H1 (cell line): ENCODE measurements around the gene IER5. TPM values are rescaled to one million over a fixed set of nuclear protein-coding genes. Genes with fewer than 3 reads are reported as not detected.

Source experiments
- CTCF ChIA-PET: fragments of 300-600 bp; sonication (Branson Sonifier 250); formaldehyde crosslinking; loops from one replicate; lab custom pipeline; 2021; ENCODE audit not compliant: partially characterized antibody; lab: Charles Lee
- POLR2A ChIA-PET: fragments of 300-600 bp; sonication (Branson Sonifier 250); formaldehyde crosslinking; loops from one replicate; lab custom pipeline; 2021; ENCODE audit warnings: inconsistent platforms; ENCODE audit not compliant: partially characterized antibody; lab: Charles Lee
- DNase-seq, 2 experiments: peaks; one replicate each; pipeline versions ENCODE4 v3.0.0 to v3.0.0-alpha.2; 2010 to 2022; ENCODE audit warnings: low spot score in 2 of 2, low read depth in 1 of 2, mixed read lengths in 1 of 2
- FAIRE-seq: peaks from 2 replicates; lab custom pipeline; 2011; peaks lifted over from hg19 to GRCh38; lab: Jason Lieb, UNC
- H2AFZ ChIP-seq: 2 replicates; pipeline ENCODE4 v1.8.1; 2012; ENCODE audit warnings: low read length, inconsistent platforms
- H2AK5ac ChIP-seq: 2 replicates; pipeline ENCODE4 v1.6.1; 2013; ENCODE audit warnings: low read depth, low read length
- H2BK120ac ChIP-seq: replicated peaks from 2 replicates; pipeline ENCODE3; 2013; ENCODE audit warnings: low read depth, low read length, inconsistent platforms
- H2BK12ac ChIP-seq: 2 replicates; pipeline ENCODE4 v1.6.1; 2013; ENCODE audit warnings: low read depth, low read length
- H2BK15ac ChIP-seq: 2 replicates; pipeline ENCODE4 v1.6.1; 2013; ENCODE audit warnings: low read length
- H2BK20ac ChIP-seq: 2 replicates; pipeline ENCODE4 v1.6.1; 2013; ENCODE audit warnings: low read length
- H2BK5ac ChIP-seq: 2 replicates; pipeline ENCODE4 v1.6.1; 2013; ENCODE audit warnings: low read depth, low read length
- H3K14ac ChIP-seq: 2 replicates; pipeline ENCODE4 v1.6.1; 2013; ENCODE audit warnings: inconsistent platforms; ENCODE audit not compliant: insufficient read length
- H3K18ac ChIP-seq: 2 replicates; pipeline ENCODE4 v1.6.1; 2013; ENCODE audit warnings: low read length; ENCODE audit errors: extremely low read depth
- H3K23ac ChIP-seq: 2 replicates; pipeline ENCODE4 v1.6.1; 2013; ENCODE audit warnings: inconsistent platforms; ENCODE audit not compliant: insufficient read length
- H3K23me2 ChIP-seq: 2 replicates; pipeline ENCODE4 v1.6.1; 2013; ENCODE audit warnings: low read depth, low read length
- H3K27ac ChIP-seq: 2 replicates; pipeline ENCODE4 v1.6.1; 2011; ENCODE audit warnings: low read depth, low read length, inconsistent platforms
- H3K27me3 ChIP-seq, 4 experiments: replicated peaks in 1 of 4; 1 replicate in 1 of 4; 2 replicates in 3 of 4; pipeline versions ENCODE4 v1.6.1 to v1.8.1; 2011 to 2013; ENCODE audit warnings: low read length in 3 of 4, mild to moderate bottlenecking in 3 of 4, inconsistent platforms in 2 of 4, mixed read lengths in 2 of 4, moderate library complexity in 1 of 4; ENCODE audit not compliant: control insufficient read depth in 3 of 4, insufficient read depth in 3 of 4; ENCODE audit errors: extremely low read depth in 1 of 4
- H3K36me3 ChIP-seq, 4 experiments: 2 replicates each; pipeline versions ENCODE4 v1.6.1 to v1.8.1; 2011 to 2013; ENCODE audit warnings: mild to moderate bottlenecking in 4 of 4, low read length in 3 of 4, moderate library complexity in 2 of 4, control low read depth in 1 of 4, inconsistent platforms in 1 of 4; ENCODE audit not compliant: insufficient read depth in 4 of 4, control insufficient read depth in 2 of 4
- H3K4ac ChIP-seq: replicated peaks from 2 replicates; pipeline ENCODE3; 2013; ENCODE audit warnings: low read length, low read depth, mixed read lengths, inconsistent platforms; ENCODE audit not compliant: insufficient read length
- H3K4me1 ChIP-seq, 4 experiments: replicated peaks in 1 of 4; 1 replicate in 1 of 4; 2 replicates in 3 of 4; pipeline versions ENCODE4 v1.6.1 to v1.8.1; 2011 to 2013; ENCODE audit warnings: low read length in 3 of 4, inconsistent platforms in 2 of 4, mixed read lengths in 1 of 4; ENCODE audit not compliant: insufficient read depth in 4 of 4, control insufficient read depth in 3 of 4
- H3K4me2 ChIP-seq, 2 experiments: 2 replicates each; pipeline versions ENCODE4 v1.6.1 to v1.8.1; 2011 to 2013; ENCODE audit warnings: low read depth in 2 of 2, low read length in 2 of 2, control low read depth in 1 of 2, inconsistent platforms in 1 of 2, mild to moderate bottlenecking in 1 of 2; ENCODE audit not compliant: insufficient read depth in 1 of 2
- H3K4me3 ChIP-seq, 4 experiments: fragments of 200-600, 300-600 bp in 1 of 4; sonication (generic), shearing (Covaris generic), sonication (Bioruptor Twin) in 1 of 4; 2 replicates each; pipeline versions ENCODE4 v1.5.1 to v1.8.1; 2011 to 2016; ENCODE audit warnings: low read length in 4 of 4, low read depth in 3 of 4, control low read depth in 2 of 4, inconsistent platforms in 2 of 4, mild to moderate bottlenecking in 2 of 4, mixed read lengths in 1 of 4, moderate library complexity in 1 of 4; ENCODE audit not compliant: insufficient read depth in 2 of 4; ENCODE audit errors: extremely low read depth in 1 of 4
- H3K56ac ChIP-seq: replicated peaks from 2 replicates; pipeline ENCODE3; 2013; ENCODE audit warnings: low read depth, mild to moderate bottlenecking, mixed read lengths, low read length, inconsistent platforms; ENCODE audit not compliant: insufficient read length
- H3K79me1 ChIP-seq: 2 replicates; pipeline ENCODE4 v1.6.1; 2013; ENCODE audit warnings: low read depth, low read length, control low read depth
- H3K79me2 ChIP-seq, 2 experiments: 2 replicates each; pipeline versions ENCODE4 v1.6.1 to v1.8.1; 2012 to 2013; ENCODE audit warnings: low read length in 2 of 2, mild to moderate bottlenecking in 2 of 2, inconsistent platforms in 1 of 2; ENCODE audit not compliant: insufficient read depth in 2 of 2, control insufficient read depth in 1 of 2
- H3K9ac ChIP-seq, 4 experiments: replicated peaks in 1 of 4; 1 replicate in 1 of 4; 2 replicates in 3 of 4; pipeline versions ENCODE4 v1.6.1 to v1.8.1; 2011 to 2013; ENCODE audit warnings: low read depth in 3 of 4, low read length in 3 of 4, control low read depth in 2 of 4, mild to moderate bottlenecking in 2 of 4, moderate library complexity in 2 of 4, inconsistent platforms in 1 of 4; ENCODE audit errors: extremely low read depth in 1 of 4
- H3K9me3 ChIP-seq, 2 experiments: 2 replicates each; pipeline versions ENCODE4 v1.6.1 to v1.8.1; 2012 to 2013; ENCODE audit warnings: mild to moderate bottlenecking in 2 of 2, moderate library complexity in 2 of 2, control low read depth in 1 of 2, inconsistent platforms in 1 of 2, low read depth in 1 of 2, low read length in 1 of 2, mixed read lengths in 1 of 2; ENCODE audit not compliant: insufficient read depth in 2 of 2
- H4K20me1 ChIP-seq, 2 experiments: replicated peaks in 1 of 2; 2 replicates each; pipeline versions ENCODE3 to v1.8.1; 2011 to 2013; ENCODE audit warnings: inconsistent platforms in 2 of 2, low read length in 2 of 2, mild to moderate bottlenecking in 1 of 2; ENCODE audit not compliant: insufficient read depth in 2 of 2, control insufficient read depth in 1 of 2
- H4K5ac ChIP-seq: 2 replicates; pipeline ENCODE4 v1.6.1; 2013; ENCODE audit warnings: low read length, low read depth, mixed read lengths, inconsistent platforms; ENCODE audit not compliant: insufficient read length
- H4K8ac ChIP-seq: 2 replicates; pipeline ENCODE4 v1.8.0; 2013; ENCODE audit warnings: mild to moderate bottlenecking, moderate library complexity, low read length, inconsistent platforms; ENCODE audit not compliant: insufficient read depth; ENCODE audit errors: extremely low read depth
- H4K91ac ChIP-seq: replicated peaks from 2 replicates; pipeline ENCODE3; 2013; ENCODE audit warnings: low read length, mixed read lengths, inconsistent platforms; ENCODE audit not compliant: insufficient read length
- CEBPB ChIP-seq: IDR thresholded peaks from 2 replicates; pipeline ENCODE4 v1.6.1; 2012; ENCODE audit warnings: low read depth, low read length
- GABPA ChIP-seq: IDR thresholded peaks from 2 replicates; pipeline ENCODE4 v1.6.1; 2011; ENCODE audit warnings: mild to moderate bottlenecking, low read length, moderate library complexity, borderline replicate concordance; ENCODE audit not compliant: insufficient read depth
- POLR2AphosphoS5 ChIP-seq: IDR thresholded peaks from 2 replicates; pipeline ENCODE4 v1.6.1; 2011; ENCODE audit warnings: low read depth, low read length
- SRF ChIP-seq: IDR thresholded peaks from 2 replicates; pipeline ENCODE4 v1.6.1; 2011; ENCODE audit warnings: mild to moderate bottlenecking, low read depth, low read length, moderate library complexity
- WGBS, 2 experiments: shearing (Covaris generic) in 1 of 2; methylation state at CpG; one replicate each; pipeline versions ENCODE4 v1.1.6 to v1.1.7; 2013 to 2015; ENCODE audit warnings: low lambda C conversion rate in 2 of 2, mixed read lengths in 2 of 2, inconsistent platforms in 1 of 2, low coverage in 1 of 2, missing lambda C conversion rate in 1 of 2; ENCODE audit not compliant: insufficient replicate concordance in 2 of 2, insufficient coverage in 1 of 2, insufficient read length in 1 of 2; ENCODE audit errors: extremely low coverage in 1 of 2, missing lambda C conversion rate in 1 of 2; 5-methylcytosine and 5-hydroxymethylcytosine counted together
- polyA plus RNA-seq, 7 experiments: library from polyadenylated mRNA; depleted of rRNA in 3 of 7; stranded (reverse) in 5 of 7; unstranded in 2 of 7; fragments of >200 nt in 5 of 7; fragments of 200-250 nt in 2 of 7; gene quantifications; 1 replicate in 5 of 7; 2 replicates in 1 of 7; 4 replicates in 1 of 7; pipeline versions ENCODE4 v1.2.1 to v1.2.3, GENCODE V29; 2011 to 2013; ENCODE audit warnings: missing spikeins in 2 of 7, mixed read lengths in 2 of 7
- total RNA-seq: library from RNA; stranded (reverse); fragmentation: NEBNext Ultra II Directional; extraction: Animal tissue kit (Norgen Biotek cat#: 25700); gene quantifications from 2 replicates; pipeline ENCODE4 v1.2.1, GENCODE V29; 2021

The IER5 gene
- total and polyA plus RNA-seq, 2 of the 8 experiments (the other 6 are each of a cell fraction or from before 2014, with no cell fraction given) = 3.5 to 7.7 TPM

GRCh38 chr1:181104042-181104789 is 15.7 kb downstream of the IER5 start:
- FAIRE-seq = no peak
- POLR2A ChIA-PET = interaction anchor here (1.3 to 14.2 kb wide), 12 partner anchors 8 to 181 kb away, joined by 3 to 253 read pairs (median 11); partner anchors contain the start of genes IER5 and STX6
- H3K27ac ChIP-seq = 0 out of 2 replicates have a peak overlapping the region, but pooled peaks have one; percentile 62
- TF ChIP-seq SRF = no peak
- no peak for TF ChIP-seq GABPA
- TF ChIP-seq POLR2AphosphoS5 = no peak; the same call in 1 of the 2 replicates
- TF ChIP-seq CEBPB = no peak

More at GRCh38 chr1:181104042-181104789, 15.7 kb downstream of the IER5 start:
- no peak overlapping the region for H2BK20ac ChIP-seq
- peak overlapping the region; percentile 38 for H4K5ac ChIP-seq
- H2AFZ ChIP-seq = peak overlapping the region; percentile 22
- H2BK12ac ChIP-seq = peak overlapping the region; percentile 29; the same call in 1 of the 2 replicates
- no peak overlapping the region for H2AK5ac ChIP-seq
- H3K4ac ChIP-seq = peak overlapping the region; percentile 48
- peak overlapping the region; percentile 35; the same call in 1 of the 2 replicates for H2BK5ac ChIP-seq
- CTCF ChIA-PET = interaction anchor here (0.6 to 10.3 kb wide), 13 partner anchors 9 to 870 kb away, joined by 3 to 79 read pairs (median 3); no protein-coding TSS in a partner anchor
- no peaks in the 10 kb centered on the region for H3K36me3 ChIP-seq
- DNase-seq = no peak
- H3K27me3 ChIP-seq = peaks cover 9 to 48% (median 41%) of the 10 kb centered on the region in 4 experiments
- peak overlapping the region; percentile 91 for H3K14ac ChIP-seq
- 24% methylated on average over 17 of the region's 17 CpGs; no CpG with 5 or more reads in 1 of the 2 experiments for WGBS, 2 experiments
- peaks cover 12 to 48% (median 23%) of the 10 kb centered on the region in 4 experiments for H3K4me1 ChIP-seq
- no peak overlapping the region for H2BK120ac ChIP-seq
- no peaks in the 10 kb centered on the region for H3K79me2 ChIP-seq
- peak overlapping the region; percentile 47 for H4K91ac ChIP-seq
- H3K4me2 ChIP-seq = peak overlapping the region; percentile 82 to 89
- peak overlapping the region in 3 of 4 experiments; percentile 49 to 55 (median 52); a peak in 6 of 7 replicates for H3K9ac ChIP-seq
- H3K18ac ChIP-seq = peak overlapping the region; percentile 79
- no peak overlapping the region; the same call in 1 of the 2 replicates for H4K8ac ChIP-seq
- no peaks in the 10 kb centered on the region for H3K9me3 ChIP-seq
- no peaks in the 10 kb centered on the region for H3K79me1 ChIP-seq
- H3K4me3 ChIP-seq = peak overlapping the region; percentile 53 to 75 (median 64)
- H2BK15ac ChIP-seq = peak overlapping the region; percentile 31; the same call in 1 of the 2 replicates
- no peak overlapping the region for H3K23ac ChIP-seq
- peaks cover 16% of the 10 kb centered on the region for H3K23me2 ChIP-seq
- H4K20me1 ChIP-seq = no peaks in the 10 kb centered on the region
- no peak overlapping the region for H3K56ac ChIP-seq
